GM12892 (cell line): Measurements from ENCODE around the gene NDUFAF4.

Source experiments
- POLR2A ChIP-seq: IDR thresholded peaks from 2 replicates; pipeline ENCODE4 v1.6.1; 2011; ENCODE audit warnings: low read depth, low read length, control low read depth
- POLR2AphosphoS5 ChIP-seq: IDR thresholded peaks from 2 replicates; pipeline ENCODE4 v1.6.1; 2011; ENCODE audit warnings: low read depth, low read length, control low read depth
- TAF1 ChIP-seq: IDR thresholded peaks from 2 replicates; pipeline ENCODE4 v1.6.1; 2011; ENCODE audit warnings: low read depth, mild to moderate bottlenecking, control low read depth, low read length, borderline replicate concordance

- TF ChIP-seq TAF1 (no peak), POLR2A (no peak), POLR2AphosphoS5 (no peak)
Observed at GRCh38 chr6:96899451-96899998, 1.8 kb upstream of the NDUFAF4 start.
